Measurements from ENCODE around the gene AIG1.

DNA sequence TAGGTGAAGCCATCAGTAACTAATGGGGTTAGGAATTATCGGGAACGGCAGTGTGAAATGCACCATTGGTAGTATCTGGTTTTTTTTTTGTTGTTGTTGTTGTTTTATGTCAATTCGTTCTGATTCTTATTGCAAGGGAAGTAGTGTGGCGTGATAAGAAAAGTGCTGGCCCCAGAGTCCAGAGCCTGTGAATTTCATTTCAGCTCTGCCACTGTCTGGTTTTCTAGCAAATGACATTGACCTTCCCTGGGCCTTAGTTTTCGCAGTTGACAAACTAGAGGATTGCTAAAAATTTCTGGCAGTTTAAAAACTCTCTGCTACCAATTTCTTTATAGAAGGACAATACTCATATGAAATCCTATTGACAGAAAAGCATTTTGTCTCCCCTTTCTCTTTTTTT, 161.6 kb downstream of the AIG1 start:
- TF ChIP-seq, protein P1, sequence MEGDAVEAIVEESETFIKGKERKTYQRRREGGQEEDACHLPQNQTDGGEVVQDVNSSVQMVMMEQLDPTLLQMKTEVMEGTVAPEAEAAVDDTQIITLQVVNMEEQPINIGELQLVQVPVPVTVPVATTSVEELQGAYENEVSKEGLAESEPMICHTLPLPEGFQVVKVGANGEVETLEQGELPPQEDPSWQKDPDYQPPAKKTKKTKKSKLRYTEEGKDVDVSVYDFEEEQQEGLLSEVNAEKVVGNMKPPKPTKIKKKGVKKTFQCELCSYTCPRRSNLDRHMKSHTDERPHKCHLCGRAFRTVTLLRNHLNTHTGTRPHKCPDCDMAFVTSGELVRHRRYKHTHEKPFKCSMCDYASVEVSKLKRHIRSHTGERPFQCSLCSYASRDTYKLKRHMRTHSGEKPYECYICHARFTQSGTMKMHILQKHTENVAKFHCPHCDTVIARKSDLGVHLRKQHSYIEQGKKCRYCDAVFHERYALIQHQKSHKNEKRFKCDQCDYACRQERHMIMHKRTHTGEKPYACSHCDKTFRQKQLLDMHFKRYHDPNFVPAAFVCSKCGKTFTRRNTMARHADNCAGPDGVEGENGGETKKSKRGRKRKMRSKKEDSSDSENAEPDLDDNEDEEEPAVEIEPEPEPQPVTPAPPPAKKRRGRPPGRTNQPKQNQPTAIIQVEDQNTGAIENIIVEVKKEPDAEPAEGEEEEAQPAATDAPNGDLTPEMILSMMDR (IDR thresholded peaks at IDR 0.05): no peak
- no peak for TF ChIP-seq POLR2A (IDR thresholded peaks at IDR 0.05)
